NB4 (cell line): ENCODE data around the gene PADI2.

Experiments
- DNase-seq: peaks from one replicate; pipeline ENCODE4 v3.0.0; 2010; ENCODE audit warnings: low read depth
- H3K4me3 ChIP-seq: one replicate; pipeline ENCODE4 v1.5.1; 2011; ENCODE audit warnings: mild to moderate bottlenecking, low read depth, low read length, moderate library complexity
- MYC ChIP-seq: IDR thresholded peaks from 2 replicates; pipeline ENCODE4 v1.6.1; 2011; ENCODE audit warnings: low read depth, low read length
- POLR2A ChIP-seq: IDR thresholded peaks from 2 replicates; pipeline ENCODE4 v1.6.1; 2011; ENCODE audit warnings: mild to moderate bottlenecking; ENCODE audit not compliant: insufficient read length; ENCODE audit errors: extremely low read depth
- TF ChIP-seq, protein P1 (sequence below): IDR thresholded peaks from one replicate; pipeline ENCODE4 v1.5.1; 2012; ENCODE audit warnings: low read depth, low read length
- TF ChIP-seq, protein P2 (sequence below): IDR thresholded peaks from 2 replicates; pipeline ENCODE4 v1.6.1; 2011; ENCODE audit warnings: low read depth, low read length

The PADI2 gene

DNA sequence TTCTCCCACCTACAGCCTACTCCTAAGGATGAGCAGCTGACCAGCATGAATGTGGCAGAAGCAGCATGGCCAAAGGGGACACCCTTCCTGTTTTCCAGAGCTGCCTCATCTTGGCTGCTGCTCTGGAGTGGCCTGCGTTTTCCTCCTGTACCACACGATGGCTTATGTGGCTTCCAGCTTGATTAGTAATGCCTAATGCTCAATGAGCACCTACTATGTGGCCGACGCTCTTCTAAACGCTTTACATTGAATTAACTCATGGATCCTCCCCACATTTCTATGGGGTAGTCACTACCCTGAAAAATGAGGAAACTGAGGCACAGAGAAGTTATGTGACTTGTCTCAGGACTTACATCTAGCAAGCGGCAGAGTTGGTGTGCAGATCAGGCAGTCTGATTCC, 47.5 kb downstream of the PADI2 start:
- DNase-seq, result no peak
- H3K4me3 ChIP-seq, result no peak overlapping the region
- TF ChIP-seq, protein P1, sequence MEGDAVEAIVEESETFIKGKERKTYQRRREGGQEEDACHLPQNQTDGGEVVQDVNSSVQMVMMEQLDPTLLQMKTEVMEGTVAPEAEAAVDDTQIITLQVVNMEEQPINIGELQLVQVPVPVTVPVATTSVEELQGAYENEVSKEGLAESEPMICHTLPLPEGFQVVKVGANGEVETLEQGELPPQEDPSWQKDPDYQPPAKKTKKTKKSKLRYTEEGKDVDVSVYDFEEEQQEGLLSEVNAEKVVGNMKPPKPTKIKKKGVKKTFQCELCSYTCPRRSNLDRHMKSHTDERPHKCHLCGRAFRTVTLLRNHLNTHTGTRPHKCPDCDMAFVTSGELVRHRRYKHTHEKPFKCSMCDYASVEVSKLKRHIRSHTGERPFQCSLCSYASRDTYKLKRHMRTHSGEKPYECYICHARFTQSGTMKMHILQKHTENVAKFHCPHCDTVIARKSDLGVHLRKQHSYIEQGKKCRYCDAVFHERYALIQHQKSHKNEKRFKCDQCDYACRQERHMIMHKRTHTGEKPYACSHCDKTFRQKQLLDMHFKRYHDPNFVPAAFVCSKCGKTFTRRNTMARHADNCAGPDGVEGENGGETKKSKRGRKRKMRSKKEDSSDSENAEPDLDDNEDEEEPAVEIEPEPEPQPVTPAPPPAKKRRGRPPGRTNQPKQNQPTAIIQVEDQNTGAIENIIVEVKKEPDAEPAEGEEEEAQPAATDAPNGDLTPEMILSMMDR, result no peak
- TF ChIP-seq, protein P2, sequence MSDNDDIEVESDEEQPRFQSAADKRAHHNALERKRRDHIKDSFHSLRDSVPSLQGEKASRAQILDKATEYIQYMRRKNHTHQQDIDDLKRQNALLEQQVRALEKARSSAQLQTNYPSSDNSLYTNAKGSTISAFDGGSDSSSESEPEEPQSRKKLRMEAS, result no peak
- TF ChIP-seq POLR2A (no peak), MYC (no peak)

DNA sequence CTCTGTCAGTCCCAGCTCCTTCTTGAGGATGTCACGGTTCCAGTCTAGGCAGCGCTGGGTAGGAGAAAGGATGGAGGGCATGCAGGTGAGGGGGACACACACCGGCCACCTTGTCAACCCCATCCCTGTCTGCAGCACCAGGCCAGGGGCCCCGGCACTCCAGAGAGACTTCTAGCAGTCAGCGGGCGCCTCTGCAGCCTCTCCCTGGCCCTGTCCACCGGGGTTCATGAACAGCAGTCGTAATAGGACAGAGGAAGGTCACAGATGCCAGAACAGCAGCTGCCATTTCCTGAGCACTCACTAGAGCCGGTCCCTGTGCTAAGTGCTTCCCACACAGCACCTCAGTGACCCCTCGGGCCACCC, 49.1 kb downstream of the PADI2 start:
- no peak overlapping the region for H3K4me3 ChIP-seq
- DNase-seq, result no peak
- TF ChIP-seq POLR2A (no peak), MYC (no peak)
- TF ChIP-seq, protein P2, result no peak
- TF ChIP-seq, protein P1, result no peak

DNA sequence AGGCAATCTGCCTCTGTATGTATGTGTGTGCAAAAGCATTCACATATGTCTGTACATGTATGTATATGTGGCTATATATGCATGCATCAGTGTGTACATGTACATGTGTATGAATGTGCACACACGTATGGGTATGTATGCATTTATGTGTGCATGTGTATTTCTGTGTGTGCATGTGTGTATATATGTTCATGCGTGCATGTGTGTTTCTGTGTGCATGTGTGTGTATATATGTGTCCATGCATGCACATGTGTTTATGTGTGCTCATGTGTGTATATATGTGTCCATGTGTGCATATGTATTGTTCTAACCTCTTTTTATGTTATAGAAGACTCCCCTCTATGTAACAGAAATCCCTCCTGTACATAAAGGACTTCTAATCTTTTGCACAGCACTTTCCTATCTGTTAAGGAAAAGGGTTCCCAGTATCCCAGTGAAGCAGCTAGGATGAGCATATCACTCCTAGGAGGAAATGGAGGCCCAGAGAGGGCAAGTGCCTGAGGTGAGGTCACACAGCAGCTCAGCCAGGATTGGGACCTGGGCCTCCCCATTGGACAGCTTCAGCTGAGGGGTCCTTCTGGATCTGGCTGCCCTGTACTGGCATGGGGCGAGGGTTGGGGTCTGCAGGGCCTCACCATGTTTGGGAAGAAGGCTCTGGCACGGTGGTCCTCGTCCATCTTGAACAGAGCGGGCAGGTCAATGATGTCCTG, 49.6 kb downstream of the PADI2 start:
- no peak for TF ChIP-seq POLR2A
- TF ChIP-seq, protein P2, result peak; percentile 28; the same call in 1 of the 2 replicates
- TF ChIP-seq, protein P1, result no peak
- no peak for DNase-seq
- no peak overlapping the region for H3K4me3 ChIP-seq

DNA sequence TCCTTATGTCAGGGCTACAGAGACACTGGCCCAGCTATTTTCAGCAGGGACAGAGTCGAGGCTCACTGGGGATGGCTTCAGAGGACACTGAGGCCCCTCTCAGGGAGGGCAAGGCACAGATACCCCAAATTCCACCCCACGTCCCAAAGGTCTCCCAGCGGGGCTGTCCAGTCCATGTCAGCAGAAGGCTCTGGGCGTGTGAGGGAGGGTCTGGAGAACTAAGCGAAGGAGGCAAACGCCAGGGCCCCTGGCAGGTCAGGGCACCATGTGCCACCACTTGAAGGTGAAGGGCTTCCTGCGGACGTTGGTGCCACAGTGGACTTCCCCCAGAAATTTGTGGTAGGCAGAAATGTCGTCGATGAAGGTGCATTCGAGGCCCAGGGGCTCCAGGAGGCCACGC, 50.5 kb downstream of the PADI2 start:
- H3K4me3 ChIP-seq, result no peak overlapping the region
- TF ChIP-seq MYC (no peak), POLR2A (no peak)
- TF ChIP-seq, protein P2, result no peak
- TF ChIP-seq, protein P1, result no peak
- no peak for DNase-seq

DNA sequence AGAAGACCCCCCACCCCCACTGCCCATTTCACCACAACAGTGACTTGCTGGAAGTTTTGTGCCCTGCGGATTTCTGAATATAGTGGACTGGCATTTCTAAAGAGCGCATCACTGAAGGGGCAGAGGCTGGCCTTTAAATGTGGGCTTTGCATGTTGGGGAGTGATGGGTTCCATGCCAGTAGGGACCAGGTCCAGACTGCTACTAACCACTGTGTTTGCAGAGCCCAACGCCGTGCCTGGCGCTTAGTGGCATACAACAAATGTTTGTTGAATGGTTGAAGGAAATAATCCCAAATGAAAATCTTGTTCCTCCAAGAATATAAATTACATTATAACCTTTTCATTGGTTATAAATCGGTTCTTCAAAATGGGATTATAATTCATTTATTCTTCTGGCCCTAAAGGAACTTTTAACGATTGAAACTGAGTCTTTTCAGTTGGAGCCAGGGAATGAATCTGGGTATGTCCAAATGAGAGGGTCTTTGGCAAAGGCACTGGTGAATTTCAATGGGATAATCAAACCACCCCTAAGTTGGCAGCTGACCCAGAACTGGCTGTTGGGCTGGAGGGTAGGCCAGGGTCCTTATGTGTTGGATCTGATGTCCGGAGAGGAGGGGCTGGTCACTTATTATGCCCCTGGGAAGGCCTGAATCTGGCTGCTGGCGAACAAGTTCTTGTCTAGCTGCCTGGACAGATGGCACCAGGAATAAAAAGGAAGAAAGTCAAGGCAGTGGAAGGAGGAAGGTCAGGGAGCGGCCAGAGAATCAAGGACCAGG, 51.6 kb downstream of the PADI2 start:
- H3K4me3 ChIP-seq, result no peak overlapping the region
- no peak for DNase-seq
- TF ChIP-seq, protein P1, result no peak
- TF ChIP-seq, protein P2, result no peak
- TF ChIP-seq POLR2A (no peak), MYC (no peak)
